GM10847 (cell line): ENCODE results near the gene PRSS8.

Experiments used
- POLR2A ChIP-seq: IDR thresholded peaks from 2 replicates; pipeline ENCODE4 v1.6.1; 2011; ENCODE audit not compliant: insufficient read length; ENCODE audit errors: extremely low read depth

The PRSS8 gene

GRCh38 chr16:31082368-31083045 is 53.0 kb downstream of the PRSS8 start:
- TF ChIP-seq POLR2A, result no peak
